Measurements from ENCODE around the gene C18orf63.
"Not testable (repeated sequence)": the region's sequence is repeated elsewhere in the genome, so short reads cannot be mapped to it uniquely, and the experiment has no call there.

The C18orf63 gene

DNA sequence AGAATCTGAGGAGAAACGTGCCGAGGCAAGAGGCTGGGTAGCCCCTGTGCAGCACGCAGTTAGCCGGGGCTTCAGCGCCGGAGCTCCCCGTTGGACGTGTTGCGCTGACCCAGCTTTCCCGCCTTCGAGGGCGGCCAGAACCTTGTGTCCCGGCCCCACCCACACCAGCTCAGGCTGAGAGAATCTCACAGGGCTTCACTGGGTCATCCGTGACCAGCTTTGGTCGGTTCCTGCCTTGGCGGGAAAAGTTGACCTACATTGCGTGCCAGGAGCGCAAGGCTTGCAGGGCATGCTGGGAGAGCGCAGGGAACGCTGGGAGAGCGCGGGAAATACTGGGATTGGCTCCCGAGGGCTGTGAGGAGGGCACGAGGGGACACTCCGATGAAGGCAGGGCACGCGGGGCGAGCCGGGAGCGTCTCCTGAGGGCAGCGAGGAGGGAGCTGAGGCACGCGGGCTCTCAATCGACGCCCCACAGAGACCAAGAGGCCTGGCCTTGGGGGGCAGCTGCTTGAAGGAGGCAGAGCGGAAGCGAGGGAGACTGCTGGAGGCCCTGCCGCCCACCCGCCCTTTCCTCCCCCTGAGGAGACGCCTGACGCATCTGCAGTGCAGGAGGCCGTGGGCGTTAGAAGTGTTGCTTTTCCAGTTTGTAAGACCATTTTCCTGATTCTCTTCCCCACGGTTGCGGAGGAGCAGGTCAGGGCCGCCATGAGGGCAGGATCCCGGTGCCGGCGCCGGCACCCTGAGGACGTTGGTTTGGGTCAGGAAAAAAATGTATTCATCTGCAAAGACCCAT lies at the start of gene C18orf63:
Gene C18orf63, plus strand, starts transcription at position 376 of the 793 bp plus-strand sequence. CDS start 2,027 bp downstream, outside the sequence.
- DNase-seq, result no peak

DNA sequence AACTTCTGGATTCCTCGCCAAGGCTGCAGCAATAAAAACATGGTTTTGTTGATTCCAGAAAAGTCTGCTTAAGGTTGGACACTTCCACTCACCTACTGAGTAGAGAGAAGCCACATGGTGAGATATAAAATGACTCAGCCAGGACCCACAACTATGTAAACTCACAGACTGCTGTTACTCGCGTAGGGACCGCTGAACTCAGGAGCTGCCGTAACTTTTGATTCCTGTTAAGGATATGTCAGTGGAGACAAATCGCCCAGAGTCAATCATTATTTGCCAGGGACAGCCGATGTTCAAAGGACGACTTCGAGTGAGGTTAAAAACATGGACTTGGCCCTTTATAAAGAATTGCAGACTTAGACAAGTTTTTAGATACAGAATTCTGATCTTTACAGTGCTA lies 49.5 kb upstream of the C18orf63 start:
- no peak for DNase-seq

DNA sequence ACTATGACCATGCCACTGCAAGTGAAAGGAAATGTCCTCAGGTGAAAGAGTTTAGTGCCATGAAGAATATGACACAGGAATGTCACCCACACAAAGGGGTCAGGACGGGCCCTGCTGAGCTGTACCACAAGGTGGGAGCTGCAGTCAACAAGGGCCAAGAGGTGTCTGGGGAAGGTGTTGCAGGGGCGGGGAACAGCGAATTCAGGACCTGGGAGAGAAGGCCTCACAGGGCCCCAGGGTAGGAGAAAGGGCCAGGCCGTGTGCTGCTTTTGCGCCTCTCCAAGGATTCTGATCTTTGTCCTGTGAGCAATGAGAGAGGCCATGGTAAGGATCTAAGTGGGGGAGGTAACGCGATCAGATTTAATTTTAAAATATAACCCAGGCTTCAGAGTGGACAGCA lies 47.5 kb upstream of the C18orf63 start:
- DNase-seq, result no peak

DNA sequence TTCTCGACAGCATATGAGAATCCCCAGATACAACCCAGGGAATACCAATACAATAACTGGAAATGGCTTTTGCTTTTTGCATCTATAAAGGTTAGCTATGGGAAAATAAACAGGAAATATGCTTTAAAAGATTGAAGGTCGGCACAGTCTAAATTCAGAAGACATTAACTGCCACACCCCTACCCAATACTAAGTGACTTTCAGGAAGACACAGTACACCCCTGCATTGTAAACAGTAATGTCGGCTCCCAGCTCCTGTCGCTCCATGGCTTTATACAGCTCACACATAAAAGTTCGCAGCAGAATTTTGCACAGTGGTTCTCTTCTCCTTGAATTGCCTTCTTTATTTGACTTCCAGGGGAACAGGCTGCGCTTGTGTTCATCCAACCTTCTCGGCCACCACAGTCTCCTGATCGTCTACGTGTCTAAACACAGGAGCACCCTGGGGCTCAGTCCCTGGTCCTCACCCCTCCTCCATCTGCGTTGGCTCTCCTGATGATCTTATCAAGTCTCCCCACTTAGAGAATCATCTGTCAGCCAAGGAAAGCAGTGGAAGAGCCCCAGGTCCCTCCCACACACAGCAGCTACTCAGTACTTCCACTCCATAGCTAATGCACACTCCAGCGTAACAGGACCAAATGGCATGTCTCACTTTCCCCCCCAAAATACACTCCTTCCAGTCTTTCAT lies 46.6 kb upstream of the C18orf63 start:
- DNase-seq, result no peak

DNA sequence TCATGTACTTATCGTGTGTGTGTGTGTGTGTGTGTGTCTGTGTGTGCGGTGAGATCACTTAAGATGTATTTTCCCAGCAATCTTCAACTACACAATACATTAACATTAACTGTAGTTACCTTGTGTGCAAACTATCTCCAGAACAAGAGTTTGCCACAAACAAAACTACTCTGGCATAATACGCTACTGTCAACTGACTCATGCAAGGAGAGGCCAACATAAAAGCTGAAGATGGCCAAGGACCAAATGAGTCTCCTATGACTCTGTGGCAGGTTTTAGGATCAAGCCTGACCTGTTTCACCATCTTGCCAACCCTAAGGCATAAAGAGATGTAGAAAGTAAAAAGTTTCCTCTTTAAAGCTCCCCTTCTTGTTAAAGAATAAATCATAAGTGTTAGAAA lies 44.0 kb upstream of the C18orf63 start:
- DNase-seq, result no peak

DNA sequence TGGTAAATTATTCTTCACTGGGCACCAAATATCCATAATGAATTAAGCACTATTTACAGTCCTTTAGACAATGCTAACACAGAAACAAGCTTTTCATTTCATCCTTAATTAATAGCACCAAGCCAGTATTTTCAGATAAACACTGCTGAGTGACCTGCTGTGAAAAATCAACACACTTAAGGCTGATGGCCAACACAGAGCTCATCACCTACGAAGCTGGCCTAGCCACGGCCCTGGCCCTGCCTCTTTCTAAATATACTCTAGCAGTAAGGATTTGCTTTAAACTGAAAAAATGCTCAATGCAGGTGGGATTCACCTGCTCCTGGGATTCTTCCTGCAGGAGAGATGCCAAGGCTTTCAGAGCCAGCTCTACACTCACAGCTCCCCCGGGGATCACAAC lies 42.2 kb upstream of the C18orf63 start:
- no peak for DNase-seq

DNA sequence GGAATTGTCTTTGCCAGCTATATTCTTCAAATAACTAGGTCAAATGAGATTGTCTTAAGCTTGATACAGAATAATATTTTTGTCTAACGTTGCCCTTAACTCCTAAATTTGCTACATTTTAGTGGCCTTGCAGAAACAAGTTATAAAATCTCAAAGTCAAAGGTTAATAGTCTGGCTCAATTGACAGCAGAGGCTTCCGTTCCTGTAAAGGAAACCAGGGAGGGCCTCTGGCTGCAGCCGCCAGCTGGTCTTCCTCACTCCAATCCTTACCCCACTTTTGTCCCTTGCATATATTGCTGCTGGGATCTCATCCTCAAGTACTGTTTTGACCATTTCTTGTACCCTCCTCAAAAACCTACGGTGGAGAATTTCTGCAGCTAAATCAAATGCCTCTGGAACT lies 40.9 kb upstream of the C18orf63 start:
- no peak for DNase-seq

DNA sequence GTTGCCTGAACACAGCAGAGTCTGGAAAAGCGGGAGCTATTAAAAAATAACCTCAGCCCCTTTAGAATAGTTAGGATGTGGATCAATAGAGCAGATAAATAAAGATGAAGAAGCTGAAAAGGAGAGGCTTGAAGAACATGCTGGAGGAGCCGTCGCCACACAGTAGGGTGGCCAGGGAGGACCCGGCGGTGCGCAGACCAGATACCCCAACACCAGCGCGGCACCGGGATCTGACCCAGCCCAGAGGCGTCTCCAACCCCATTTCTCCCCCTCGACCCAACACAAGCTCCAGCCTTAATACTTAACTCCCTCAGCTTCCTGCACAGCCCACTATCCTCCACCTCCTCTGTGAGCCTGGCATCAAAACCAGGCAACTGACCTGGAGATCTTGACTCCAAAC lies 39.9 kb upstream of the C18orf63 start:
- no peak for DNase-seq

DNA sequence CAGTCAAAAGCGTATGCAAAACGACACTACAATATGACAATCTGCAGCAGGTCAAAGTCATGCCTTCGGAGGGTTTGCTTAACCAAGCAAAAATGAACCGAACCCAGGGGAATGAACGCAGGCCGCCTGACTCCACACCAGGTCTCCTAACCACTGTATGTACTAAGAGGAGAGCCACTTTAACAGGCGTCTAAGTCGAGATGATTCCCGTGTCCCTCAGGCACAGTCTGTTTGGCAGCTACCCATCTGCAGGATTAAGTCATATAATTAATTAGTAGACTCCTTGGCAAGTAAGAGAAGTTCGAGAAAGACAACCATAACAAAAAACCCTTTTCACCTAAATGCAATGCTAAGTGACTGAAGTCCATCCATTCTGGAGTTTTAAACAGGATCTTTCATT lies 39.0 kb upstream of the C18orf63 start:
- no peak for DNase-seq

DNA sequence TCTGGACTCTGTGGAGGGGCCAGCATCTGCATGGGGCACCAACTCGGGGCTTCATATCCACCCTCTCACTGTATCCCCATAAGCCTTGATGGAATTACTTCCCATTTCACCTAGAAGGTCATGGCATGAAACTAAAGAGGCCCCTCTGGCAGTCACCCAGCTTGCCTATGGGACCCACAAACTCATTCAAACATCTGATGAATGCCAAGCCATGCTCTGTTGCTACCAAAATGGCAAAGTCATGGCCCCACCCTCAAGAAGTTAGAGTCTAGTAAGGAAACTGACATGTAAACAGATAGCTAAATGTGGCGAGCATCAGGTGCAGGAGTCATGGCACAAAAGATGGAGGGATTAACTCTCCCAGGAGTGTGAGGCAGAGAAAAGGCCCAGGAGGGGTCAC lies 38.3 kb upstream of the C18orf63 start:
- no peak for DNase-seq

DNA sequence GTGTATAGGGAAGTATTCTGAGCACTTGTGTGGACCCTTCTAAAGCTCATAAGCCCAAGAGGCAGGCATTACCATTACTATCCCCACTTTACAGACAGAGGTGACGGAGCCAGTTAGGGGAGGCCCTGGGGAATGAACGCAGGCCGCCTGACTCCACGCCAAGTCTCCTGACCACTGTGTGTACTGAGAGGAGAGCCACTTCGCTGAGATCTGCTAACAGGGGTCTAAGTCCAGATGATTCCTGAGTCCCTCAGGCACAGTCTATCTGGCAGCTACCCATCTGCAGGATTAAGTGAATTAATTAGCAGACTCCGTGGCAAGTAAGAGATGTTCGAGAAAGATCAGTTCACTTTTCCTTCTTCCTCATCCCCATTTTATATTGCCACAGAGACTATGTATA lies 37.6 kb upstream of the C18orf63 start:
- no peak for DNase-seq

DNA sequence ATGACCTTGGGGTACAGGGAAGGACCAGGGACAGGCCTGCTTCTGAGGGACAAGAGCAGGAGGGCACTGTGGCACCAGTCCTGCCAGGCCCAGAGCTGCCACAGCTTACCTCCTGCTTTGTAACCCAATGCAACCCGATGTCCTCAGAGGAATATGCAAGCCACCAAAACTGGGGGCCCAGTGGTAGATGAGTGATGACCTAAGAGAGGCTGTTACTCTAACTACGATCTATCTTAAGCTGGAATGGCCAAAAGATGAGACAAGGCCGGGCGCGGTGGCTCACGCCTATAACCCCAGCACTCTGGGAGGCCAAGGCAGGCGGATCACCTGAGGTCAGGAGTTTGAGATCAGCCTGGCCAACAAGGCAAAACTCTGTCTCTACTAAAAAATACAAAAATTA lies 36.7 kb upstream of the C18orf63 start:
- DNase-seq, result no peak

DNA sequence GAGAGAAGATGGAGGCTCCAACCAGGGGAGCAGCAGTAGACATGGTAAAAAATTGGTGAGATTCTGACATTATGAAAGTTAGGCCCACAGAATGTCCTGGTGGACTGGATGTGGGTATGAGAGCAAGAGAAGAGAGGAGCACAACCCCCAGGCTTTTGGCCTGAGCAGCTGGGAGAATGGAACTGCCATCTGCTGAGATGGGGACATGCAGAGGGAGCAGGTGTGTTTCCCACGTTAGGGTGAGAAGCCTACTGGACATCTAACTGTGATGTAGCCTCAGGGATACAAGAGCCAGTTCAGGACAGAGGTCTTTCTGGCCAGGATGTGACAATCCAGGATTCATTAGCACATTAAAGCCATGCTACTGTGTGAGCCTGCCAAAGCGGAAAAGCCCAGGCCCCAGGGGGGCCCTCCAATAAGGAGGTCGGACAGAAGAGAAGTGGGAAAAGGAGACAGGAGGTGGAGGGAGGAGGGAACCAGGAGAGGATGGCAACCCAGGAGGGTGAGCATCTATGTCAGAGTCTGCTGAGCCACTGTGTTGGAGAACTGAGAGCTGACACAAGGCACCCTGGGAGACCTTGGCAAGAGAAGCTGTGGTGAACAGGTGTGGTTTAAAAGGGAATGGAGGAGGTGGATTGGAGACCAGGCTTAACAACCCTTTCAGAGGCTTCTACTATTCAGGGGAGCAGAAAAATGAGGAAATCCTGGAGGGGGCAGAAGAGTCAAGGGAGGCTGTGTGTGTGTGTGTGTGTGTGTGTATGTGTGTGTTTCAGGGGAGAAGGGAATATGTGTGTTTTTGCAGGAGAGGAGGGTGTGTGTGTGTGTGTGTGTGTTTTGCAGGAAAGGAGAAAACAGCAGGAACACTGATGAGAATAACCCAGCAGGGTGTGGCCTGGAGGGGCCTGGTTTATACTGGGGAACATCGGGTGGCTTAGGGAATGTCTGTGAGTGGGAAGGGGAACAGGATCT lies 34.3 kb upstream of the C18orf63 start:
- no peak for DNase-seq

DNA sequence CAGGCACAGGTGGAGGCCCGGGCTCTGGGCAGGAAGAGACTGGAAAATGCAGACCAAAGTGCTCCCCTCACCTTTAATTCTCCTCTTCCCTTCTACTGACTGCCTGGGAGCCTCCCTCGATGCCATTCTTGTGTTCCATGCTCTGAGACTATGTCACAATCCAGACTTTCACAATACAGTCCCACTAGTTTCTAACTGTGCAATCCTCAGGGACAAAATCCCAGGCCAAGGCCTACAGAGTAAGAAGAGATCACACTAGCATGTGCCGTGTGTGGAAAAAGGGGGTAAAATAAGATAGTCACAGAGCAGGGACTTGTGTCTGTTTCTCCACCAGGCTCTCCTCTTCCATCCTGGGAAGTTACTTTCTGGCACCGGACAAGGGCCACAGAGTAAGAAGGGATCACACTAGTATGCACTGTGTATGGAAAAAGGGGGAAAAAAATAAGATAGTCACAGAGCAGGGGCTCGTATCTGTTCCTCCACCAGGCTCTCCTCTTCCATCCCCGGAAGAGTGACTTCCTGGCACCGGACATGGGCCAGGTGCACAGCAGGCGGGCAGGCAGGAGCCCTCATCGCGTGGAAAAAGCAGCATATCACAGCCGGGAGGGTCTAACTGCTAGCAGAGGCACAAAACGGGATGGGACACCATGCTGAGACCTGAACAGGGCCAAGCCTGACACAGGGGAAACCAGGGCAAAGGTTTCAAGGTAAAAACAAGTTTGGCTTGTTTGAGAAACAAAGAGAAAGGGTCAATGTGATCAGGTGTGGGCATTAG lies 33.5 kb upstream of the C18orf63 start:
- DNase-seq, result no peak

DNA sequence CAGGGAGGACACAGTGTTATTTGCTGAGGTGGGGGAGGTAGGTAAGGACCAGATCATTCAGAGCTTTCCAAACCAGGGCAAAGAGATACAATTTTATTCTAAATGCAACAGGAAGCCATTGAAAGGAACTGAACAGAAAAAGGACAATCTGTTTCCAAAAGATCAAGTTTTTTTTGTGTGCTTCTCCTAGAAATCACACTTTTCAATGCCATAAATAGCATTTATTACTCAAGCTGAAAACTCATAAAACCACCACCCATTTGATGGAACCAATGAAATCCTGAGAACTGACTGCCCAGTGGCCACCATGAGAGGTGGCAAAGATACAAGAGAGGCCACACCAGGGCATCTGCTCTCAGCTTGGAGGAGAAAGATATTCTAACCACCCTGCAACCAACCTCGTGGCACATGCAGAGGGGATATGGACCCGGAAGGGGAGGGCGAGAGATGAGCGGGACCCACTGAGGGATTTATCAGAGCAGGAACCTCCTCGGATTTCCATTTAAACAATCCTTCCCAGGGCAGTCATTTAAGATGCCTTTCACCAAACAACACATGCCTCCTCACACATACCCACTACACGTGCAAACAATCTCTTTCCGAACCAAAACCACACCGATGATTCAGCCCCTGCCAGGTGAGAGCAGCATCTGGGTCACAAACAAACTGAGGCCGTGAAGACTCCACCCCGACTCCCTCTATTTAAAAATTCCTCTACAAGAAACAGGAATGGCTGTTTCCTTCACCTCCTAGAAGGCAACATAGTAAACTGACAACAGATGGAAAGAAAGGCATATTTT lies 32.7 kb upstream of the C18orf63 start:
- no peak for DNase-seq

DNA sequence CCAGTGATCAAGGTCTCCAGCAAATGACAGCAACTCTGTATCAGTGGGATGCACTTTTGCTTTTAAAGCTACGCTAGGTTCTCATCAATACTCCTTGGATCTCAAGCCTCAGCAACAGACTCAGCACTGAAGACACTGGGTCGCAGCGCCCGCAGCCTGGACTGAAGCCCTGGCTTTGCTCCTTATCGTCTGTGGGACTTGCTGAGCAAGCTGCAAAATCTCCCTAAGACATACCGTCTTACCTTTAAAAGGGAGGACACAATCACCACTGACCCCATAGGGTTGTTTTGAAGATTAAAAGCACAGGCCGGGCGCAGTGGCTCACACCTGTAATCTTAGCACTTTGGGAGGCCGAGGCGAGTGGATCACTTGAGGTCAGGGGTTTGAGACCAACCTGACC lies 32.0 kb upstream of the C18orf63 start:
- DNase-seq, result no peak

DNA sequence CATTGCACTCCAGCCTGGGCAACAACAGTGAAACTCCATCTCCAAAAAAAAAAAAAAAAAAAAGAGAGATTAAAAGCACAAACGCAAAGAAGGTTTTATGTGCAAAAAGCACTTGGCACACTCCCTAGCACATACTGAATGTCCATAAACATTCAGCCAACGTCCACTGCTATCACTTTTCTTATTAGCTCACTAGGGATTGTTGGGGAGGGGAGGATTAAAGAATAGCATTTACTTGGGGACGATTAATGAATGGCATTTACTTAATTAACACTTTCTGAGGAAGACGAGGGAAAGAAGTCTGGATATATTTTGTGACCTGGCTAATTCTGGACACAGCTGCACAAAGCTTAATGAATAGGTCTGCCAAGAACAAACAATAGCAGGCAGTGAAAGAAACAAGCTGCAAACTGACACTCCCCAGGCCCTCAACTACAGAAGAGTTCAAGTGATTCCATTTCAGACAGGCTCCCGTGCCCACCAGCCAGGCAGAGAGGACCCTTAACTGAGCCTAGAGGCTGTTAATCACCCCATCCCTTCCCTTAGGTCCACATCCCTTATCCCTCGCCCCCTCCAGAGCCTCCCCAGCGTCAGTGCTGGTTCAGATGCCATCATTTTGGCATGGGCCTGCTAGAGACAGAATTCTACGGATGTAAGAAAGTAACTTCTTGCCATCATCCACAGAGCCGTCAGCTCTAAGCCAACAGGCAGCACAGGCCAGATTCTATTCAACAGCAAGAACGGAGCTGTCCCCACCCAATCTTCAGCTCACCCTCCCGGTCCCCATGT lies 31.3 kb upstream of the C18orf63 start:
- DNase-seq, result no peak

DNA sequence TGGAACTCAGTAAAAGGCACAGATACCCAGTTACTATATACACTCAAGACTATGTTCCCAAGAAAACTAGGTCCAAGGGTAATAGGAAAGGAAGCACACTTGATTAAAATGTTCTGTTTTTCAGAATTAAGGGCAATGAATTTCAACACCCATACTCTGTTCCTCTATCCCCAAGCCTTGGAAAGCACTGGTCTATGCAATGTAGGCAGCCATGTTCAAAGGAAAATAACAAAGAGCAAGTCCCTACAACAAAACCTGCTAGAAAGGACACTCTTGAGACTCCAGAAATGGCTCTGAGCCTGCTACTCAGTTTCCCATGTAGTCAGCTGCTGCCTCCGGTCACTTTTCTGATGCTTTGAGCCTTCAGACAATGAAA lies 30.7 kb upstream of the C18orf63 start:
- no peak for DNase-seq

DNA sequence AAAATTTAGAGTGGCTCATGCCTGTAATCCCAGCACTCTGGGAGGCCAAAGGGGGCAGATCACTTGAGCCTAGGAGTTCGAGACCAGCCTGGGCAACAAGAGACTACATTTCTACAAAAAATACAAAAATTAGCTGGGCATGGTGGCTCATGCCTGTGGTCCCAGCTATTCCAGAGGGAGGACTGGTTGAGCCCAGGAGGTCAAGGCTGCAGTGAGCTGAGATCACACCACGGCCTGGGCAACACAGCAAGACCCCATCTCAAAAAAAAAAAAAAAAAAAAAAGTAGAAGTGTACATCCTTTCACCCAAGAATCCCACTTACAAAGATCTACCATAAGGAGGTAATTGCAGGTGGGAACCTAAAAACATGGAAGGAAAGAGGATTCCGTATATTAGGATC lies 30.1 kb upstream of the C18orf63 start:
- DNase-seq, result not testable (repeated sequence)

DNA sequence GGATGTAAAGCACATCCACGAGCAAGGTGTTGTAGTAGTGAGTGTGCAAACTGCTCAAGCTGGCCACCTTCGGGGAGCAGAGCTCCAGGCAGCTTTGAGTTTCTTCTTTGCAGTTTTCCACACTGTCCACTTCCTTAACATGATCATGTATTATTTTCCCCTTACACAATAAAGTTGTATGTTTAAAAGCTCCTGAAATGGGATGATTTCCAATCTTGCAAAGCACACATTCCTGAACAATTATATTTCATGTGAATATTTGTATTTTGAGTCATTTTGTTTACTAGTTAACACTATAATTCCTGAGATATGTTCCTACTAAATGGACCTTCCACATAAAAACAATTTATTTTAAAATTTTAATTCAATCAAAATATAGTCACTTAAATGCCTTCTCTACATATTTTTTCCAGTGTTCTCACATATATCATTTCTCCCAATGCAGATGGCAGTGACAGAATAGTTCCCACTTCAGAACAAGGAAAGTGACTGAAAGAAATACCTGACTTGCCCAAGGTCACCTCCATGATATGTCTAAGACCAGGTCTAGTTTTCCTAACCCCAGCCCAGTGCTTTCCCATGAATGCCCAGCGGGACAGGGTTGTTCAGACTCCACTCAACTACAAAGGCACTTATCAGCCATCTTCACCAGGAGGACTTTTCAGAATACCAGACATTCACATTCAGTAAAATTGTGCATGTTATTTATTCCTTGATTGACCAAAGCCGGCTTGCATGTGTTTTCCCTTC lies 29.4 kb upstream of the C18orf63 start:
- DNase-seq, result no peak
